ENCODE results near the gene RAF1.
"Not testable (repeated sequence)": the region's sequence is repeated elsewhere in the genome, so short reads cannot be mapped to it uniquely, and the experiment has no call there.

Gene RAF1

GRCh38 chr3:12677616-12678015, 13.7 kb upstream of the RAF1 start:
- DNase-seq (ENCODE audit: low read depth in 2 of 3, low spot score in 1 of 3): no peak

DNA sequence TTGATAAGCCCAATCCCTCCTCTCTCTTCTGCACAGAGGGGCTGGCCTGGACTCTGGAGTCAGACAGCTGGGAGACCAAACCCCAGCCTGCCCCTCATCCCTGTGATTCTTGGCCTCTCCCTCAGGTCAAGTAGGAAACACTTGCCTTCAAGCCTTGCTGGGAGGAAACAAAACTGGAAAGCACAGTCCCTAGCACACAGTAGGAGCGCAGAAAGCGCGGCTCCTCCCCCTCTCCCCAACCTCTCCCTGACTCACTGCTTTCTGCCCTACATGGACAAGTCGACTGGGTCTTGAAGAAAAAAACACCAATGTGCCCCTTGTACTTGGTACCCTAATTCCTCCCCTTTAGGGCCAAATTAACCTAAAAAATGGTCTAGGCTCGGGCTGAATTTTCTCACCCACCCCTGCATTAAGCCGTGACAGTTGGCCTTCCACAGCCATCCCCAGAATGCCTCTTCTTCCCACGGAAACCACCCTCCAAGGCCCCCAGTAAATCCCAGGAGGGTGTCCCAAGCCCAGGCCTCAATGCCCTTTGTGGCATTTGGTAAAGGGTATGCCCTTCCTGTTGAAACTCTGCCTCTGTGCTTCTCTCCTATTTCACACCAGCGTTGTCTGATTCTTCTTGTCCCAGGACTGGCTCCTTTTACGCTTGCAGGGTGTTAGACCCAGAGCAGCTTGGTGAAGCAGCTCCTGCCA, 11.3 kb upstream of the RAF1 start:
- DNase-seq (ENCODE audit: low read depth in 2 of 3, low spot score in 1 of 3): no peak

DNA sequence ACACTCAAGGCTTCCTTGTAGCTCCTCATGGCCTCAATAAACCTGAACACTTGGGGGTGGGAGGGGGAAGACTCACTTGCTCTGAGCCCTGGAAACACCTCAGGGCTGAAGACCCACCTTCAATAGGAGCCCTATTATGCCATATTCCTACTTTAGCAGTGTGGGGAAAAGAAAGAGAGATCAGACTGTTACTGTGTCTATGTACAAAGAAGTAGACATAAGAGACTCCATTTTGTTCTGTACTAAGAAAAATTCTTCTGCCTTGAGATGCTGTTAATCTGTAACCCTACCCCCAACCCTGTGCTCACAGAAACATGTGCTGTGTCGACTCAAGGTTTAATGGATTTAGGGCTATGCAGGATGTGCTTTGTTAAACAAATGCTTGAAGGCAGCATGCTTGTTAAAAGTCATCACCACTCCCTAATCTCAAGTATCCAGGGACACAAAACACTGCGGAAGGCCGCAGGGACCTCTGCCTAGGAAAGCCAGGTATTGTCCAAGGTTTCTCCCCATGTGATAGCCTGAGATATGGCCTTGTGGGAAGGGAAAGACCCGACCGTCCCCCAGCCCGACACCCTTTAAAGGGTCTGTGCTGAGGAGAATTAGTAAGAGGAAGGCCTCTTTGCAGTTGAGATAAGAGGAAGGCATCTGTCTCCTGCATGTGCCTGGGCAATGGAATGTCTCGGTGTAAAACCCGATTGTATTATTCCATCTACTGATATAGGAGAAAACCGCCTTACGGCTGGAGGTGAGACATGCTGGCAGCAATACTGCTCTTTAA, 10.2 kb upstream of the RAF1 start:
- not testable (repeated sequence) for DNase-seq (ENCODE audit: low read depth in 2 of 3, low spot score in 1 of 3)

GRCh38 chr3:12671120-12671450, 7.2 kb upstream of the RAF1 start:
- no peak for DNase-seq (ENCODE audit: low read depth in 2 of 3, low spot score in 1 of 3)

GRCh38 chr3:12670365-12671119, 6.6 kb upstream of the RAF1 start:
- DNase-seq (ENCODE audit: low read depth in 2 of 3, low spot score in 1 of 3): no peak

DNA sequence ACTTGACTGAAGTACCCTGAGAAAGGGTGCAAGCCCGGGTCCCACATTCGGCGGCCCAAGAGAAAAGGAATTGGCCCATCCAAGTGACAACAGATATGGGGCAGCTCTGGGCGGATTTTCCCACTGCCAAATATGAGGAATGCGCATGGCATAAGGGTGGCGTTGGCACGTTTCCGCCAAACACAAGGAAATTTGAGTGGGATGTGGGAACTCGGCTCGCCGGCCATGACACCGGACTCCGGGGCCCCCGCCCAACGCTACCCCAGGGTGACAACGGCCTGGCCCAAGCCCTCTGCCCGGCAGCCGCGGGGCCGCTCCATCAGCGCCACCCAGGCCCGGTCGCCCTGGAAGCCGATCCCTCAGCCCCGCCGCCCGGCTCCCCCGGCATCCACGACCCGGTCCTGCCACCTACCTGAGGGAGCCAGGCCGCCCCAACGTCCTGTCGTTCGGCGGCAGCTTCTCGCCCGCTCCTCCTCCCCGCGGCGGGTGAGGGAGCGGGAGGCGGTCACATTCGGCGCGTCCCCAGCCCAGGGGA, 449 bp downstream of the RAF1 start:
- no peak for DNase-seq (ENCODE audit: low read depth in 2 of 3, low spot score in 1 of 3)

- DNase-seq (ENCODE audit: low read depth in 2 of 3, low spot score in 1 of 3): peak in 2 of 3 donors; percentile 20 to 26
Observed at GRCh38 chr3:12662593-12663400, 1.1 kb downstream of the RAF1 start.

DNA sequence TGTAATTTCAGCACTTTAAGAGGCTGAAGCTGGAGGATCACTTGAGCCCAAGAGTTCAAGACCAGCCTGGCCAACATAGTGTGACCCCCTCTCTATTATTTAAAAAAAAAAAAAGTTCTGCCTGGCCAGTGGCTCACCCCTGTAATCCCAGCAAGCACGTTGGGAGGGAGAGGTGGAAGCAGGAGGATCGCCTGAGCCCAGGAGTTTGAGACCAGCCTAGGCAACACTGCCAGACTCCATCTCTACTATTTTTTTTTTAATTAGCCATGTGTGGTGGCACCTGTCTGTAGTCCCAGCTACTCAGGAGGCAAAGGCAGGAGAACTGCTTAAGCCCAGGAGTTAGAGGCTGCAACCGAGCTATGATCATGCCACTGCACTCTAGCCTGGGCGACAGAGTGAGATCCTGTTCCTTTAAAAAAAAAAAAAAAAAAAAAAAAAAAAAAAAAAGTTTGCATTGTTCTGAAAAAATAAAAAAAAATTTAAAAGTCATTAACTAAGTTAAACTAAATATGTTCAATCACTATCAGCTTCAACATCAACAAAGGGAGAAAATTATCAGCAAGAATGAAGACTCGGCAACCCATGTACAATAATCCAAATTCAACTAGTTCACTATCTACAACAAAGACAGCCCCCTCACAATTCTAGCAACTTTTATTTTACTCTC, 1.9 kb downstream of the RAF1 start:
- DNase-seq (ENCODE audit: low read depth in 2 of 3, low spot score in 1 of 3): no peak

DNA sequence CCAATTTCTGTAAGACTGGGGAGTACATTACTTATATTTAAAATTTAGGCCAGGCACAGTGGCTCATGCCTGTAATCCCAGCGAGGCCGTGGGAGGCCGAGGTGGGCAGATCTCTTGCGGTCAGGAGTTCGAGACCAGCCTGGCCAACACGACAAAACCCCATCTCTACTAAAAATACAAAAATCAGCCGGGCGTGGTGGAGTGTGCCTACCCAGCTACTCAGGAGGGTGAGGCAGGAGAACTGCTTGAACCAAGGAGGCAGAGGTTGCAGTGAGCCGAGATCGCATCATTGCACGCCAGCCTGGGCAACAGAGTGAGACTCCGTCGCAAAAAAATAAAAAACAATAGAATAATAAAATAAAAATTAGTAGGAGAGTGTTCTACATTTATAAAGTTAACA, 2.5 kb downstream of the RAF1 start:
- DNase-seq (ENCODE audit: low read depth in 2 of 3, low spot score in 1 of 3): not testable (repeated sequence)

- no peak for DNase-seq (ENCODE audit: low read depth in 2 of 3, low spot score in 1 of 3)
Observed at GRCh38 chr3:12660196-12660595, 3.7 kb downstream of the RAF1 start.

DNA sequence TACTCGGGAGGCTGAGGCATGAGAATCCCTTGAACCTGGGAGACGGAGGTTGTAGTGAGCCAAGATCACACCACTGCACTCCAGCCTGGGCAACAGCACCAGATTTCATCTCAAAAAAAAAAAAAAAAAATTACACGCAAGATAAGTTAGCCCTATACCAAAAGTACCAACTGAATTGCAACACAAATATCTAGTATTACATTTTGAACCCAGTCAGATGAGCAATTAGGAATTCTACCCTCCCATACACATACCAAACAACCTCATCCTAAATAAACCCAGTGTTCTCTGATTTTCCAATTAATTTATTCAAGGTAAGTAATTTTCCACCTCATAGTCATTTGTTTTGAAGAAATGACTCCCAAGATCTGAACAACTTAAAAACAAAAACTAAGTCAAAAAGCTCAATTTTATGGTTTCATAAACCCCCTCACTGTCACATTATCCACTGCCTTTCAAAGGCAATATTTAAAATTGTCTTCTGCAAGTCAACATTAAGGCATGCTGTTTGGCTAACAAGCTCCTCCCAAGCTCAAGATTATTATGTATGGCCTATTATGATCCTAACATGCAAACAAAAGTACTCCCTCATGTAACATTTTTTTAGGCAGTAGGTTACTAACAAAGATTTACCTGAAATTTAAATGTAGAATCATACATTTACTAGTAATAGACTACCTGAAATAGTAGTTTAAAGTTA, 4.5 kb downstream of the RAF1 start:
- DNase-seq (ENCODE audit: low read depth in 2 of 3, low spot score in 1 of 3): no peak

- no peak for DNase-seq (ENCODE audit: low read depth in 2 of 3, low spot score in 1 of 3)
Observed at GRCh38 chr3:12658593-12659058, 5.3 kb downstream of the RAF1 start.

DNA sequence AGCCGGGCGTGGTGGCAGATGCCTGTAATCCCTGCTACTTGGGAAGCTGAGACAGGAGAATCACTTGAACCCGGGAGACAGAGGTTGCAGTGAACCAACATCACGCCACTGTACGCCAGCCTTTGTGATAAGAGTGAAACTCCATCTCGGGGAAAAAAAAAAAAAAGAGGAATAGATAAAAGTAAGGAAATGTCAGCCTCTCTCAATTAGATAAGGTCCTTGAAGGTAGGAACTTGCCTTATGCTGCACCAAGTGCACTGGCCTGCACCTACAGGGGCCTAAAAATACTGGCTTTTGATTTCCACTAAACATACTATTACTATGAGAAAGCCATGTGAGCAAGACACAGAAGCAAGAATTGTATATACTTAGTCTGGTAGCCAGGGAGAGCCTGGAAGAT, 7.1 kb downstream of the RAF1 start:
- DNase-seq (ENCODE audit: low read depth in 2 of 3, low spot score in 1 of 3): no peak

- DNase-seq (ENCODE audit: low read depth in 2 of 3, low spot score in 1 of 3): no peak
Observed at GRCh38 chr3:12656193-12656592, 7.7 kb downstream of the RAF1 start.

DNA sequence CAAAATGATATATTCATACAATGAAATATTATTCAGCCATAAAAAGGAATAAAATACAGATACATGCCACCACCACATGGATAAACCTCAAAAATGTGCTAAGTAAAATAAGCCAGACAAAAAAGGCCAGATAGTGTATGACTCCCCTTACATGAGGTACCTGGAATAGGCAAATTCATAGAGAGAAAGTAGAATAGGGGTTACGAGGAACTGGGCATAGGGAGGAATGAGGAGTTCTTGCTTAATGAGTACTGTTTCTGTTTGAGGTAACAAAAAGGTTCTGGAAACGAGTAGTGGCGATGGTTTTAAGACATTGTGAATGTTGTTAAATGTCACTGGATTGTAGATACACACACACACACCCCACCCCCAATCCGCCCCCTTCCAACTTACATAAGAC, 8.2 kb downstream of the RAF1 start:
- no peak for DNase-seq (ENCODE audit: low read depth in 2 of 3, low spot score in 1 of 3)

GRCh38 chr3:12653747-12654146, 10.2 kb downstream of the RAF1 start:
- DNase-seq (ENCODE audit: low read depth in 2 of 3, low spot score in 1 of 3): no peak

GRCh38 chr3:12648384-12648959, 15.4 kb downstream of the RAF1 start:
- DNase-seq (ENCODE audit: low read depth in 2 of 3, low spot score in 1 of 3): no peak

DNA sequence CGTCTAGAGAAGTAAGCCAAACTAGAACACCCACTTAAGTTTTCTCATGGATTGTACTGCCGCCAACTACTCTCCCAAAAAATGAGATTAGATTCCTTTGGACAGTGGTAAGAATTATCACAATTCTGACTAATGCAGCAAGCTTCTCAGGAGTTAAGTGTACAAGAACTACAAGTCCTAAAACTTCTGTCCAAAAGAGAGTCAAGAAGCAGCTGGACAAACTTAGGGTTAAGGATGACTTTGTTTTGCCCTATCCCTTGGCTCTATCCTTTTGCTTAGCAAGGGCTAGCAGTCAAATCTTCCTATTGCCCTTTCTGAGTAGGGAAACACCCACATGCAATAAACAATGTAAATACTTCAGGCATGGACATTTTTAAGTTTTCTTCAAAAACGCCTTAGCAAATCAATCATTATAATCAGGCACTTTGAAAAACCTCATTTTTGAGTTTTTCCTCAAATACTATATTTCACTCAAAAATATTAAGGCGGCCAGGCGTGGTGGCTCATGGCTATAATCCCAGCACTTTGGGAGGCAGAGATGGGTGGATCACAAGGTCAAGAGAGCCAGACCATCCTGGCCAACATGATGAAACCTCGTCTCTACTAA, 19.5 kb downstream of the RAF1 start:
- DNase-seq (ENCODE audit: low read depth in 2 of 3, low spot score in 1 of 3): no peak

- no peak for DNase-seq (ENCODE audit: low read depth in 2 of 3, low spot score in 1 of 3)
Observed at GRCh38 chr3:12643724-12644123, 20.2 kb downstream of the RAF1 start.
